GM23248 (cell line): ENCODE data around the gene TMTC3.

Source experiments
- EZH2 ChIP-seq: fragments of 200-600 bp; sonication (generic); IDR thresholded peaks from 2 replicates; pipeline ENCODE4 v1.6.1; 2018; ENCODE audit warnings: antibody characterized with exemption, mild to moderate bottlenecking; ENCODE audit not compliant: insufficient read depth, poor library complexity, severe bottlenecking
- EZH2phosphoT487 ChIP-seq: fragments of 200-600 bp; sonication (generic); IDR thresholded peaks from 2 replicates; pipeline ENCODE4 v1.6.1; 2018; ENCODE audit warnings: antibody characterized with exemption, moderate library complexity, mild to moderate bottlenecking, low read depth; ENCODE audit not compliant: insufficient read depth

DNA sequence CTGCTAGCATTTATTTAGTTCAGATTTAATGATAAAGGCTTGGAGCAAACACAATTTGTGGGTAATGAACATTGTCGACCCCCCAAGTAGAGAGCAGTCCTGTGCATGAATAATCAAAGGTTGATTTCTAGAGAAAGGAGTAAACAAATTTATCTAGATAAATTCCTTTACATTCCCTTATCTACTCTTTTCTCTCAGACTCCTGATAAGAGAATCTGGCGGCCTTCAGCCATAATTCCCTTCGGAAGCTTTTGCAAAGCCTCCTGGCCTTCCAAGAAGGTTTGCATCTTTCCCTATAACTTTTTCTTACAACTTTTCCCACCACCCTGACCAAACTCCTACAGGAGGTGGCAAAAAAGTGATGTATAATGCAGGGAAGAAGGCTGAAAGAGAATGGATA lies 42.1 kb downstream of the TMTC3 start:
- TF ChIP-seq EZH2 (no peak), EZH2phosphoT487 (no peak)
